NCI-H2081 (cell line): Measurements from ENCODE around the gene RPL41.
"Not testable (repeated sequence)": the region's sequence is repeated elsewhere in the genome, so short reads cannot be mapped to it uniquely, and the experiment has no call there.

Source experiments
- DNase-seq, 2 experiments: peaks; one replicate each; lab custom pipeline; 2025; lab: John Stamatoyannopoulos, UW

The RPL41 gene

GRCh38 chr12:56154818-56155217, 38.4 kb downstream of the RPL41 start:
- no peak for DNase-seq

- no peak for DNase-seq
These were observed 38.9 kb downstream of the RPL41 start for GRCh38 chr12:56155256-56155845.

- not testable (repeated sequence) for DNase-seq
These were observed 40.2 kb downstream of the RPL41 start for GRCh38 chr12:56156464-56157200.

GRCh38 chr12:56157201-56158028, 41.0 kb downstream of the RPL41 start:
- peak; percentile 80 to 84 for DNase-seq

GRCh38 chr12:56158029-56158925, 41.8 kb downstream of the RPL41 start, which contains the start of gene MYL6:
MYL6 (plus strand) TSS chr12:56158359; CDS start chr12:56158402, 43 bp downstream.
- DNase-seq: peak; percentile 99

- peak in 1 of 2 experiments; percentile 56 for DNase-seq
These were observed 42.6 kb downstream of the RPL41 start for GRCh38 chr12:56158926-56159461.

- DNase-seq: peak in 1 of 2 experiments; percentile 17
These were observed 43.2 kb downstream of the RPL41 start for GRCh38 chr12:56159482-56160192.

- peak in 1 of 2 experiments; percentile 17 for DNase-seq
These were observed 43.8 kb downstream of the RPL41 start for GRCh38 chr12:56160193-56160763.

- DNase-seq: no peak
These were observed 44.7 kb downstream of the RPL41 start for GRCh38 chr12:56160894-56161689.

- DNase-seq: no peak
These were observed 45.4 kb downstream of the RPL41 start for GRCh38 chr12:56161690-56162351.

- DNase-seq: no peak
These were observed 46.2 kb downstream of the RPL41 start for GRCh38 chr12:56162468-56163290.

GRCh38 chr12:56163533-56164344, 47.3 kb downstream of the RPL41 start:
- DNase-seq: no peak

GRCh38 chr12:56164345-56164729, 47.9 kb downstream of the RPL41 start:
- no peak for DNase-seq

- no peak for DNase-seq
These were observed 48.9 kb downstream of the RPL41 start for GRCh38 chr12:56165369-56165768.
